T-helper 1 cell treated with Interleukin-12 subunit alpha and Interleukin-12 subunit beta and Interleukin-4 antibody, amounts not matched to agents 30 μg/mL and 1 μg/mL, for 36 hours (primary cell): Measurements from ENCODE around the gene ODAPH.
"Not testable (repeated sequence)": the region's sequence is repeated elsewhere in the genome, so short reads cannot be mapped to it uniquely, and the experiment has no call there.

Source experiments
- H3K27ac Mint-ChIP-seq: one replicate; pipeline ENCODE4 v1.8.0; 2021; ENCODE audit warnings: mild to moderate bottlenecking, mixed read lengths
- H3K27me3 Mint-ChIP-seq: one replicate; pipeline ENCODE4 v1.8.0; 2021; ENCODE audit warnings: low read depth, mixed read lengths
- H3K36me3 Mint-ChIP-seq: one replicate; pipeline ENCODE4 v1.8.0; 2021; ENCODE audit warnings: low read depth, mixed read lengths
- H3K4me1 Mint-ChIP-seq: one replicate; pipeline ENCODE4 v1.8.0; 2021; ENCODE audit warnings: low read depth, mixed read lengths
- H3K4me3 Mint-ChIP-seq: one replicate; pipeline ENCODE4 v1.8.0; 2021; ENCODE audit warnings: mild to moderate bottlenecking, moderate library complexity, mixed read lengths
- H3K9me3 Mint-ChIP-seq: one replicate; pipeline ENCODE4 v1.8.0; 2021; ENCODE audit warnings: mixed read lengths

ODAPH gene, protein sequence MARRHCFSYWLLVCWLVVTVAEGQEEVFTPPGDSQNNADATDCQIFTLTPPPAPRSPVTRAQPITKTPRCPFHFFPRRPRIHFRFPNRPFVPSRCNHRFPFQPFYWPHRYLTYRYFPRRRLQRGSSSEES

GRCh38 chr4:75555294-75556164 is at the start of gene ODAPH:
TSS of gene ODAPH (plus strand) at chr4:75556066. CDS start at chr4:75556083, 17 bp downstream.
- H3K27ac Mint-ChIP-seq, result no peak within 1 kb of the TSS
- H3K4me1 Mint-ChIP-seq, result no peaks in the 10 kb centered on the region
- no peaks in the 10 kb centered on the region for H3K36me3 Mint-ChIP-seq
- peaks cover 17% of the 10 kb centered on the region for H3K27me3 Mint-ChIP-seq
- H3K9me3 Mint-ChIP-seq, result no peaks in the 10 kb centered on the region
- H3K4me3 Mint-ChIP-seq, result peak within 1 kb of the TSS; percentile 17

DNA sequence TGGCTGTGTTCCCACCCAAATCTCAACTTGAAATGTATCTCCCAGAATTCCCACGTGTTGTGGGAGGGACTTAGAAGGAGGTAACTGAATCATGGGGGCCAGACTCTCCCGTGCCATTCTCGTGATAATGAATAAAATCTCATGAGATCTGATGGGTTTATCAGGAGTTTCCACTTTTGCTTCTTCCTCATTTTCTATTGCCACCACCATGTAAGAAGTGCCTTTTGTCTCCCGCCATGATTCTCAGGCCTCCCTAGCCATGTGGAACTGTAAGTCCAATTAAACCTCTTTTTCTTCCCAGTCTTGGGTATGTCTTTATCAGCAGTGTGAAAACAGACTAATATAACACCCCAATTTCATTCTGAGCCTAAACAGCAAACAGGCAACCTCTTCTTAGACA is 46.3 kb upstream of the ODAPH start:
- not testable (repeated sequence) for H3K27me3 Mint-ChIP-seq, H3K4me3 Mint-ChIP-seq, H3K27ac Mint-ChIP-seq, H3K9me3 Mint-ChIP-seq
- Mint-ChIP-seq H3K4me1 (peaks cover 28% of the 10 kb centered on the region), H3K36me3 (peaks cover 40% of the 10 kb centered on the region)

DNA sequence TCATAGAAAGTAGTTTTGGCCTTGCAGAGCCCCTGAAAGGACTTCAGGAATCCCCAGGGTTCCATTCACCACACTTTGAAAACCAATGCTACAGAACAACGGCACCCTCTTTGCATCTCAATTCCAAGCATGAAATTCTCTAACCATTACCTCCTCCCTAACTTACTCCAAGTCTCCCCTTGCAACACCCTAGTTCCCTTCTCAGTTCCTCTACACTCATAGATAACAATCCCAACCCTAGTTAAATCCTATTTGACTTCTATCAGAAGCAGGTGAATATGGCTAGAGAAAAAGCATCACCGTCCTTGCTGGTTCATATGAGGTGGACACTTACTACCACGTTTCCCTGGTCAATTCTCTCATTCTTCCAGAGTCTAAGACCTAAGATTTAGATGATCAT is 44.0 kb upstream of the ODAPH start:
- Mint-ChIP-seq H3K27me3 (no peaks in the 10 kb centered on the region), H3K4me3 (no peak overlapping the region), H3K9me3 (no peaks in the 10 kb centered on the region), H3K36me3 (peaks cover 25% of the 10 kb centered on the region), H3K4me1 (peaks cover 33% of the 10 kb centered on the region), H3K27ac (no peak overlapping the region)

- H3K4me3 Mint-ChIP-seq, result no peak overlapping the region
- H3K4me1 Mint-ChIP-seq, result peaks cover 32% of the 10 kb centered on the region
Observed at GRCh38 chr4:75512386-75513211, 43.3 kb upstream of the ODAPH start.

GRCh38 chr4:75513526-75514130 is 42.2 kb upstream of the ODAPH start:
- no peaks in the 10 kb centered on the region for H3K9me3 Mint-ChIP-seq
- no peak overlapping the region for H3K4me3 Mint-ChIP-seq
- H3K4me1 Mint-ChIP-seq, result peaks cover 30% of the 10 kb centered on the region
- peak overlapping the region; percentile 98 for H3K27ac Mint-ChIP-seq
- H3K36me3 Mint-ChIP-seq, result peaks cover 22% of the 10 kb centered on the region
- H3K27me3 Mint-ChIP-seq, result no peaks in the 10 kb centered on the region

More at GRCh38 chr4:75512386-75513211, 43.3 kb upstream of the ODAPH start:
- Mint-ChIP-seq H3K27ac (peak overlapping the region; percentile 60), H3K36me3 (peaks cover 22% of the 10 kb centered on the region), H3K9me3 (no peaks in the 10 kb centered on the region), H3K27me3 (no peaks in the 10 kb centered on the region)

GRCh38 chr4:75514131-75514948 is 41.5 kb upstream of the ODAPH start, which contains the start of the genes RCHY1 and THAP6:
TSS of gene RCHY1 (minus strand) at chr4:75514403. CDS start at chr4:75514286, 117 bp downstream.
TSS of gene THAP6 (plus strand) at chr4:75514473. CDS start at chr4:75515453, 980 bp downstream.
- Mint-ChIP-seq H3K27me3 (no peaks in the 10 kb centered on the region), H3K4me3 (no peak within 1 kb of the TSS), H3K27ac (peak within 1 kb of the TSS; percentile 98), H3K36me3 (peaks cover 24% of the 10 kb centered on the region), H3K4me1 (peaks cover 26% of the 10 kb centered on the region), H3K9me3 (no peaks in the 10 kb centered on the region)

- Mint-ChIP-seq H3K4me3 (no peak overlapping the region), H3K4me1 (peaks cover 21% of the 10 kb centered on the region), H3K36me3 (peaks cover 24% of the 10 kb centered on the region), H3K9me3 (no peaks in the 10 kb centered on the region), H3K27ac (peak overlapping the region; percentile 98), H3K27me3 (no peaks in the 10 kb centered on the region)
Observed at GRCh38 chr4:75514949-75515612, 40.8 kb upstream of the ODAPH start.

DNA sequence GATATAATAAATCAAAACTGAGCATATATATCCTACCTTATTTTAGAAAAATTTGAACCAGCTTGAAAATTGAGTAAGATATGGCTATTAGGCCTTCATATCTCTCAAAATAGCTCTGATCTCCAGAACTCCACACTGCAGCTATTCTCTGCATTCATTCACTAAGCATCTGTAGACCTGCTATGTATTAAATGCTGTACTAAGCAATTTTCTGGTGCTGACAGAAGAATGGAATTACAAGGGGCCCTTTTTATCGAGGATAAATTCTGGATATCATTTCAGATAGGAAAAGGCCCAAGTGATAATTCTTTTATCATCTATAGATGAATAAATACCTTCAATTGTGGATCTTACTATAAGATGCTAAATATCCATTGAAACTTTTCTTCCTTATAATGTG is 39.7 kb upstream of the ODAPH start:
- Mint-ChIP-seq H3K4me3 (no peak overlapping the region), H3K27me3 (no peaks in the 10 kb centered on the region), H3K9me3 (no peaks in the 10 kb centered on the region), H3K27ac (no peak overlapping the region), H3K36me3 (peaks cover 23% of the 10 kb centered on the region), H3K4me1 (peaks cover 13% of the 10 kb centered on the region)

DNA sequence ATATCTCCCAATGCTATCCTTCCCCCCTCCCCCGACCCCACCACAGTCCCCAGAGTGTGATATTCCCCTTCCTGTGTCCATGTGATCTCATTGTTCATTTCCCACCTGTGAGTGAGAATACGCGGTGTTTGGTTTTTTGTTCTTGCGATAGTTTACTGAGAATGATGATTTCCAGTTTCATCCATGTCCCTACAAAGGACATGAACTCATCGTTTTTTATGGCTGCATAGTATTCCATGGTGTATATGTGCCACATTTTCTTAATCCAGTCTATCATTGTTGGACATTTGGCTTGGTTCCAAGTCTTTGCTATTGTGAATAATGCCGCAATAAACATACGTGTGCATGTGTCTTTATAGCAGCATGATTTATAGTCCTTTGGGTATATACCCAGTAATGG is 36.4 kb upstream of the ODAPH start:
- not testable (repeated sequence) for H3K4me1 Mint-ChIP-seq, H3K4me3 Mint-ChIP-seq, H3K9me3 Mint-ChIP-seq, H3K27ac Mint-ChIP-seq, H3K27me3 Mint-ChIP-seq
- peaks cover 34% of the 10 kb centered on the region for H3K36me3 Mint-ChIP-seq

- no peak overlapping the region for H3K27ac Mint-ChIP-seq
- peaks cover 33% of the 10 kb centered on the region for H3K36me3 Mint-ChIP-seq
- H3K4me1 Mint-ChIP-seq, result no peaks in the 10 kb centered on the region
- H3K27me3 Mint-ChIP-seq, result no peaks in the 10 kb centered on the region
- no peaks in the 10 kb centered on the region for H3K9me3 Mint-ChIP-seq
- no peak overlapping the region for H3K4me3 Mint-ChIP-seq
Observed at GRCh38 chr4:75525086-75525485, 30.8 kb upstream of the ODAPH start.

DNA sequence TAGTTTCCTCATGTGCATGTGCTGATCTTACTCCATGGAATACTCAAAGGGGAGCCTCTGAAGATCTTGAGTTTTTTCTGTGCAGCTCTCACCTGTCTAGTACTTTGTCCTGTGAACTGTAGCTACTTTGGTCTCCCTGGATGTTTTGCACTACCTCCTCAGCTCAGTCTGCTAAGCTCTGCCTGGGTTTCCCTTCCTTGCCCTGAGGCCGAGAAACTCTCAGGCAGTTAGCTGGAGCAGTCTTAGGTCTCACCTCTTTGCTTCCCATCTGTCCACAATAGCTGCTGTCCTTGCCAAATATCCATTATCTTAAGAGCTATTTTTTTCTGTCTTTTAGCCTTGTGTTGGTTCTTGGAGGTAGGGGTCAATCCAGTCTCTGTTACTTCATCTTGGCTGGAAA is 30.0 kb upstream of the ODAPH start:
- Mint-ChIP-seq H3K27me3 (no peaks in the 10 kb centered on the region), H3K36me3 (peaks cover 35% of the 10 kb centered on the region), H3K4me1 (no peaks in the 10 kb centered on the region), H3K4me3 (no peak overlapping the region), H3K9me3 (peaks cover 4% of the 10 kb centered on the region), H3K27ac (no peak overlapping the region)

DNA sequence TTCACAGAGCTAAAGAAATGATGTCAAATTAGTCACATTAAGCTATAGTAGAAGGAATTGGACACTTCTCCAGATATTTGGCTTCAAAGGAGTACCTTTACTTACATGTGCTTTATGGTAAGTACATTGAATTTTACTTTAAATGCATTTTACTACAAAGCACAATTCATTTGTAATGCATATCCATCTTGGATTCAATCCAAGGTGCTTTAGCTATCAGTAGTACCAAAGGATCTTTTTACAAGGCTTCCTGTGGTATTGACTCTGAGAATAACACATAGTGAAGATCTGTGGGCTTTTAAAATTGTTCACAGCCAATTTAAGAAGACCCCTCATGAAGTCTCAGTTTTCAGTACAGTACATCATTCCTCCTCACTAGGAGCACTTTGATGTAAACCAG is 28.4 kb upstream of the ODAPH start:
- Mint-ChIP-seq H3K4me1 (no peaks in the 10 kb centered on the region), H3K27me3 (no peaks in the 10 kb centered on the region), H3K4me3 (no peak overlapping the region), H3K27ac (no peak overlapping the region), H3K9me3 (peaks cover 14% of the 10 kb centered on the region), H3K36me3 (peaks cover 42% of the 10 kb centered on the region)

DNA sequence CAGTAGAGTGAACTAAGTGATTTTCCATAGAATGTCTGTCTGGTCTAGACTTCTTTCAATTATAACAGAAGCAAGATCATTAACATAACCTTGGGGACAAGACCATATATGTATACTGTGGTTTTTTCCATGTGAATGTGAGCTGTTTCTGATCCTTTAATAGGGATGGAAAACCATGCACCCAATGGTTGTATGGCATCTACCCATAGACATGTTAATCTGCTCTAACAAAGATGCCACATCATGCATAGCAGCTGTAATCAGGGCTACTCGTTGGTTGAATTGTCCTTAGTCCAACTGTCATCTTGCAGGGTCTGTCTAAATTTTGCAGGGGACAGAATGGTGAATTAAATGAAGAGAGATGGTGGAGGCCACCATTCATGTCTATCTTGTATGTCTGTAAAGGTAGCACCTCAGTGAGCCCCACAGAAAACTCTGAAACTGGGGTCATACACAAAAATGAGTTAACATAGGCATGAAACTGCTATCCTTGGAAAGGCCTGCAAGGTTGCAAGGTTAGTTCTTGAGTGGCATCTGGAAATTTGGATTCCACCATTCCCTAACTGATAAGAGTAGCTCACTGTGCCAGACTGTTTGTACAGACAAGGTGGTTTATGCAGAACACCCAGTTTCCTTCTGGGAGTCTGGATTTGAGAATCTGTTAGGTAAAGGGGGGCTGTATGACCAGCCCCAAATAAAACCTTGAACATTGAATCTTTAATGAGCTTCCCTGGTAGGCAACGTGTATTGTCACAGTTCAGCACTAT is 25.1 kb upstream of the ODAPH start:
- Mint-ChIP-seq H3K36me3 (peaks cover 40% of the 10 kb centered on the region), H3K4me1 (no peaks in the 10 kb centered on the region), H3K9me3 (peaks cover 21% of the 10 kb centered on the region), H3K27ac (no peak overlapping the region), H3K27me3 (no peaks in the 10 kb centered on the region), H3K4me3 (no peak overlapping the region)
